ENCODE results near the gene SLC2A4RG. TPM values are rescaled to one million over a fixed set of nuclear protein-coding genes. Genes with fewer than 3 reads are reported as not detected.

Gene SLC2A4RG
- total and polyA plus RNA-seq, 2 of the 13 experiments (the other 11 are each of a cell fraction or from before 2014, with no cell fraction given), result 91.4 to 95.9 TPM

- TF ChIP-seq AGO1 (IDR thresholded peaks at IDR 0.05; ENCODE audit: low read depth, low read length, poor library complexity, severe bottlenecking), result peak; percentile 98
- no peak for TF ChIP-seq ZNF431 (CRISPR knock-in tag; IDR thresholded peaks at IDR 0.05; ENCODE audit: borderline replicate concordance, low read depth)
- no peak for TF ChIP-seq SMC3 (IDR thresholded peaks at IDR 0.05; ENCODE audit: low read length)
- TF ChIP-seq CCAR2 (optimal IDR thresholded peaks at IDR 0.05; ENCODE audit: low read depth, low read length), result no peak
- TF ChIP-seq PHB2 (IDR thresholded peaks at IDR 0.05; ENCODE audit: partially characterized antibody), result no peak
- TF ChIP-seq ZSCAN9 (CRISPR knock-in tag; IDR thresholded peaks at IDR 0.05; ENCODE audit: borderline replicate concordance), result no peak
- TF ChIP-seq FIP1L1 (IDR thresholded peaks at IDR 0.05; ENCODE audit: borderline replicate concordance, insufficient read depth, low read depth, low read length), result peak; percentile 24; the same call in 1 of the 2 replicates
- no peak; the same call in 1 of the 2 replicates for TF ChIP-seq ZXDC (CRISPR knock-in tag; IDR thresholded peaks at IDR 0.05)
- TF ChIP-seq, protein P1, sequence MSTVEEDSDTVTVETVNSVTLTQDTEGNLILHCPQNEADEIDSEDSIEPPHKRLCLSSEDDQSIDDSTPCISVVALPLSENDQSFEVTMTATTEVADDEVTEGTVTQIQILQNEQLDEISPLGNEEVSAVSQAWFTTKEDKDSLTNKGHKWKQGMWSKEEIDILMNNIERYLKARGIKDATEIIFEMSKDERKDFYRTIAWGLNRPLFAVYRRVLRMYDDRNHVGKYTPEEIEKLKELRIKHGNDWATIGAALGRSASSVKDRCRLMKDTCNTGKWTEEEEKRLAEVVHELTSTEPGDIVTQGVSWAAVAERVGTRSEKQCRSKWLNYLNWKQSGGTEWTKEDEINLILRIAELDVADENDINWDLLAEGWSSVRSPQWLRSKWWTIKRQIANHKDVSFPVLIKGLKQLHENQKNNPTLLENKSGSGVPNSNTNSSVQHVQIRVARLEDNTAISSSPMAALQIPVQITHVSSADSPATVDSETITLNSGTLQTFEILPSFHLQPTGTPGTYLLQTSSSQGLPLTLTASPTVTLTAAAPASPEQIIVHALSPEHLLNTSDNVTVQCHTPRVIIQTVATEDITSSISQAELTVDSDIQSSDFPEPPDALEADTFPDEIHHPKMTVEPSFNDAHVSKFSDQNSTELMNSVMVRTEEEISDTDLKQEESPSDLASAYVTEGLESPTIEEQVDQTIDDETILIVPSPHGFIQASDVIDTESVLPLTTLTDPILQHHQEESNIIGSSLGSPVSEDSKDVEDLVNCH (CRISPR knock-in tag; IDR thresholded peaks at IDR 0.05), result no peak
- TF ChIP-seq, protein P2, sequence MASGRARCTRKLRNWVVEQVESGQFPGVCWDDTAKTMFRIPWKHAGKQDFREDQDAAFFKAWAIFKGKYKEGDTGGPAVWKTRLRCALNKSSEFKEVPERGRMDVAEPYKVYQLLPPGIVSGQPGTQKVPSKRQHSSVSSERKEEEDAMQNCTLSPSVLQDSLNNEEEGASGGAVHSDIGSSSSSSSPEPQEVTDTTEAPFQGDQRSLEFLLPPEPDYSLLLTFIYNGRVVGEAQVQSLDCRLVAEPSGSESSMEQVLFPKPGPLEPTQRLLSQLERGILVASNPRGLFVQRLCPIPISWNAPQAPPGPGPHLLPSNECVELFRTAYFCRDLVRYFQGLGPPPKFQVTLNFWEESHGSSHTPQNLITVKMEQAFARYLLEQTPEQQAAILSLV (CRISPR knock-in tag; IDR thresholded peaks at IDR 0.05; ENCODE audit: borderline replicate concordance), result no peak
- TF ChIP-seq USF2 (IDR thresholded peaks at IDR 0.05; ENCODE audit: low read depth, low read length), result no peak
- no peak for TF ChIP-seq USF2 (CRISPR knock-in tag; IDR thresholded peaks at IDR 0.05; ENCODE audit: borderline replicate concordance)
- TF ChIP-seq, protein P3, sequence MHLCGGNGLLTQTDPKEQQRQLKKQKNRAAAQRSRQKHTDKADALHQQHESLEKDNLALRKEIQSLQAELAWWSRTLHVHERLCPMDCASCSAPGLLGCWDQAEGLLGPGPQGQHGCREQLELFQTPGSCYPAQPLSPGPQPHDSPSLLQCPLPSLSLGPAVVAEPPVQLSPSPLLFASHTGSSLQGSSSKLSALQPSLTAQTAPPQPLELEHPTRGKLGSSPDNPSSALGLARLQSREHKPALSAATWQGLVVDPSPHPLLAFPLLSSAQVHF (CRISPR knock-in tag; IDR thresholded peaks at IDR 0.05), result 0 out of 2 replicates have a peak, but pooled peaks have one; percentile 11
- TF ChIP-seq ZNF263 (CRISPR knock-in tag; IDR thresholded peaks at IDR 0.05), result peak; percentile 23; the same call in 1 of the 2 replicates
Observed at GRCh38 chr20:63695424-63696305, 43.9 kb upstream of the SLC2A4RG start (continued).

Measured in HepG2 (cell line).